Fibroblast of lung (primary cell): ENCODE data around the gene SCN1B.

Experiments
- CTCF ChIP-seq, 2 donors: IDR thresholded peaks in 1 of 2; conservative IDR thresholded peaks in 1 of 2; 1 replicate in 1 of 2; 2 replicates in 1 of 2; pipeline ENCODE4 v1.5.1; 2011 to 2012; ENCODE audit warnings: low read length in 2 of 2, control low read depth in 1 of 2, inconsistent platforms in 1 of 2, low read depth in 1 of 2, mild to moderate bottlenecking in 1 of 2
- EZH2 ChIP-seq: IDR thresholded peaks from 2 replicates; pipeline ENCODE4 v1.5.1; 2012; ENCODE audit warnings: low read length, control low read depth, mild to moderate bottlenecking; ENCODE audit errors: missing control alignments

- no peak for TF ChIP-seq CTCF (conservative IDR thresholded peaks at IDR 0.05 in 1 of 2, IDR thresholded peaks at IDR 0.05 in 1 of 2; ENCODE audit: low read depth in 1 of 2, low read length in 2 of 2)
- no peak for TF ChIP-seq EZH2
These were observed 45.7 kb downstream of the SCN1B start for GRCh38 chr19:35076026-35076370.
